PC-9 (cell line): Measurements from ENCODE around the gene TOP1.

ENCODE experiments used
- CTCF ChIP-seq: fragments of 200-600 bp; sonication (generic); conservative IDR thresholded peaks from 2 replicates; pipeline ENCODE4 v1.6.1; 2017; ENCODE audit warnings: mixed run types, antibody characterized with exemption, mild to moderate bottlenecking, moderate library complexity
- EZH2 ChIP-seq: fragments of 200-600 bp; sonication (generic); IDR thresholded peaks from 2 replicates; pipeline ENCODE4 v1.8.0; 2017; ENCODE audit warnings: antibody characterized with exemption, low read depth

- TF ChIP-seq EZH2: no peak
- TF ChIP-seq CTCF: no peak
Measured at GRCh38 chr20:41126719-41127118, 98.1 kb downstream of the TOP1 start.
